SK-N-SH (cell line): Measurements from ENCODE around the gene LMO7. TPM values are rescaled to one million over a fixed set of nuclear protein-coding genes. Genes with fewer than 3 reads are reported as not detected.

Source experiments
- CTCF ChIA-PET: fragments of 300-600, 350-600 bp; formaldehyde crosslinking; extraction: SDS; loops from one replicate; lab custom pipeline; 2021; lab: Yijun Ruan, JAX
- POLR2A ChIA-PET: fragments of 350-600 bp; sonication (Branson Sonifier 250); formaldehyde crosslinking; extraction: SDS; loops from one replicate; lab custom pipeline; 2020; ENCODE audit warnings: antibody characterized with exemption, inconsistent platforms; lab: Yijun Ruan, JAX
- DNase-seq: peaks from one replicate; pipeline ENCODE4 v3.0.0; 2012
- H2AFZ ChIP-seq: fragments of 200-600 bp; sonication (generic); 2 replicates; pipeline ENCODE4 v1.8.1; 2016; ENCODE audit warnings: antibody characterized with exemption, mild to moderate bottlenecking, low read depth
- H3F3A ChIP-seq: fragments of 200-600 bp; sonication (generic); replicated peaks from 2 replicates; pipeline ENCODE3; 2016; ENCODE audit warnings: antibody characterized with exemption, mild to moderate bottlenecking; ENCODE audit not compliant: insufficient read depth
- H3K27ac ChIP-seq, 2 experiments: fragments of 200-500 bp in 1 of 2; fragments of 200-600 bp in 1 of 2; sonication (Bioruptor generic) in 1 of 2; sonication (generic), shearing (Covaris generic) in 1 of 2; 2 replicates each; pipeline versions ENCODE4 v1.5.1 to v1.6.1; 2014 to 2016; ENCODE audit warnings: low read depth in 2 of 2, inconsistent platforms in 1 of 2, low read length in 1 of 2, mild to moderate bottlenecking in 1 of 2, mixed read lengths in 1 of 2
- H3K27me3 ChIP-seq: fragments of 200-600 bp; sonication (generic), shearing (Covaris generic); 2 replicates; pipeline ENCODE4 v1.6.1; 2016; ENCODE audit warnings: mixed run types; ENCODE audit not compliant: insufficient read depth
- H3K36me3 ChIP-seq, 2 experiments: fragments of 200-500 bp in 1 of 2; fragments of 200-600 bp in 1 of 2; sonication (Bioruptor generic) in 1 of 2; sonication (generic) in 1 of 2; replicated peaks in 1 of 2; 2 replicates each; pipeline versions ENCODE3 to v1.5.1; 2014 to 2016; ENCODE audit warnings: low read length in 1 of 2, mild to moderate bottlenecking in 1 of 2; ENCODE audit not compliant: insufficient read depth in 2 of 2, control insufficient read depth in 1 of 2
- H3K4me1 ChIP-seq, 2 experiments: fragments of 200-500 bp in 1 of 2; fragments of 200-600 bp in 1 of 2; sonication (Bioruptor generic) in 1 of 2; sonication (generic), shearing (Covaris generic) in 1 of 2; 2 replicates each; pipeline versions ENCODE4 v1.5.1 to v1.6.1; 2014 to 2016; ENCODE audit warnings: low read depth in 1 of 2, low read length in 1 of 2, mixed run types in 1 of 2; ENCODE audit not compliant: insufficient read depth in 2 of 2, control insufficient read depth in 1 of 2
- H3K4me2 ChIP-seq: fragments of 200-600 bp; sonication (generic), shearing (Covaris generic); 2 replicates; pipeline ENCODE4 v1.6.1; 2017; ENCODE audit warnings: mixed run types
- H3K4me3 ChIP-seq, 2 experiments: fragments of 200-500 bp in 1 of 2; fragments of 200-600 bp in 1 of 2; sonication (Bioruptor generic) in 1 of 2; sonication (generic), shearing (Covaris generic) in 1 of 2; 2 replicates each; pipeline versions ENCODE4 v1.5.1 to v1.8.1; 2014 to 2016; ENCODE audit warnings: low read depth in 2 of 2, inconsistent platforms in 1 of 2, low read length in 1 of 2, mild to moderate bottlenecking in 1 of 2, mixed read lengths in 1 of 2, moderate library complexity in 1 of 2
- H3K79me2 ChIP-seq: fragments of 200-600 bp; sonication (generic); 2 replicates; pipeline ENCODE4 v1.8.1; 2017; ENCODE audit warnings: mild to moderate bottlenecking; ENCODE audit not compliant: insufficient read depth
- H3K9ac ChIP-seq: fragments of 200-600 bp; sonication (generic); 2 replicates; pipeline ENCODE4 v1.6.1; 2017; ENCODE audit warnings: mixed run types
- H3K9me2 ChIP-seq: fragments of 200-600 bp; sonication (generic); 2 replicates; pipeline ENCODE4 v1.6.1; 2017; ENCODE audit warnings: mixed run types
- H3K9me3 ChIP-seq: fragments of 200-600 bp; sonication (generic); 2 replicates; pipeline ENCODE4 v1.6.1; 2017; ENCODE audit warnings: mixed run types, mild to moderate bottlenecking, moderate library complexity
- H4K20me1 ChIP-seq: fragments of 200-600 bp; sonication (generic); 2 replicates; pipeline ENCODE4 v1.6.1; 2017; ENCODE audit warnings: mild to moderate bottlenecking, mixed run types; ENCODE audit not compliant: insufficient read depth
- CHD2 ChIP-seq: fragments of 150-350 bp; IDR thresholded peaks from 2 replicates; pipeline ENCODE4 v1.6.1; 2018; ENCODE audit warnings: low read length; ENCODE audit not compliant: partially characterized antibody
- EP300 ChIP-seq, 2 experiments: IDR thresholded peaks; 2 replicates each; pipeline versions ENCODE4 v1.4.0 to v1.6.1; 2012; ENCODE audit warnings: borderline replicate concordance in 1 of 2, low read depth in 1 of 2, low read length in 1 of 2
- FOSL2 ChIP-seq: IDR thresholded peaks from 2 replicates; pipeline ENCODE4 v1.4.0; 2012; ENCODE audit warnings: low read depth, mild to moderate bottlenecking, moderate library complexity, borderline replicate concordance
- FOXJ3 ChIP-seq: sonication (generic); formaldehyde crosslinking; IDR thresholded peaks from 2 replicates; pipeline ENCODE4 v1.5.1; 2020; ENCODE audit warnings: mild to moderate bottlenecking, missing genetic modification reagents
- NRF1 ChIP-seq: IDR thresholded peaks from 2 replicates; pipeline ENCODE4 v1.6.1; 2012; ENCODE audit warnings: low read depth, mild to moderate bottlenecking, low read length
- RAD21 ChIP-seq: IDR thresholded peaks from 2 replicates; pipeline ENCODE4 v1.6.1; 2012; ENCODE audit warnings: mild to moderate bottlenecking, low read length
- RCOR1 ChIP-seq: fragments of 150-350 bp; IDR thresholded peaks from 2 replicates; pipeline ENCODE4 v1.6.1; 2017; ENCODE audit warnings: antibody characterized with exemption, low read length
- RFX5 ChIP-seq: IDR thresholded peaks from 2 replicates; pipeline ENCODE4 v1.6.1; 2012; ENCODE audit warnings: mild to moderate bottlenecking, improper control_type of control experiment, low read length
- RXRA ChIP-seq: IDR thresholded peaks from 2 replicates; pipeline ENCODE4 v1.4.0; 2012; ENCODE audit warnings: low read depth, mild to moderate bottlenecking, borderline replicate concordance
- SIN3A ChIP-seq: IDR thresholded peaks from 2 replicates; pipeline ENCODE4 v1.6.1; 2012; ENCODE audit warnings: low read depth, mild to moderate bottlenecking, low read length, moderate library complexity, borderline replicate concordance
- YY1 ChIP-seq: IDR thresholded peaks from 2 replicates; pipeline ENCODE4 v1.4.0; 2012; ENCODE audit warnings: low read depth, mild to moderate bottlenecking
- WGBS: methylation state at CpG from one replicate; pipeline ENCODE4 v1.1.6; 2017; ENCODE audit warnings: low lambda C conversion rate; 5-methylcytosine and 5-hydroxymethylcytosine counted together
- polyA plus RNA-seq, 3 experiments: library from polyadenylated mRNA; depleted of rRNA; stranded (reverse); fragments of >200 nt; gene quantifications; 2 replicates each; pipeline ENCODE4 v1.2.3, GENCODE V29; 2012
- TF ChIP-seq, protein P1 (sequence below): IDR thresholded peaks from 2 replicates; pipeline ENCODE4 v1.4.0; 2012; ENCODE audit warnings: low read depth
- TF ChIP-seq, protein P2 (sequence below): IDR thresholded peaks from 2 replicates; pipeline ENCODE4 v1.4.0; 2012; ENCODE audit warnings: low read depth, borderline replicate concordance
- TF ChIP-seq, protein P3 (sequence below): fragments of 150-350 bp; IDR thresholded peaks from 2 replicates; pipeline ENCODE4 v1.6.1; 2016; ENCODE audit warnings: mild to moderate bottlenecking, low read depth, low read length
- TF ChIP-seq, protein P4 (sequence below): IDR thresholded peaks from 2 replicates; pipeline ENCODE4 v1.6.1; 2012; ENCODE audit warnings: mild to moderate bottlenecking, low read depth, low read length, moderate library complexity

LMO7 gene
- polyA plus RNA-seq, 1 of the 3 experiments (the other 2 are of a cell fraction) = 83.6 TPM

DNA sequence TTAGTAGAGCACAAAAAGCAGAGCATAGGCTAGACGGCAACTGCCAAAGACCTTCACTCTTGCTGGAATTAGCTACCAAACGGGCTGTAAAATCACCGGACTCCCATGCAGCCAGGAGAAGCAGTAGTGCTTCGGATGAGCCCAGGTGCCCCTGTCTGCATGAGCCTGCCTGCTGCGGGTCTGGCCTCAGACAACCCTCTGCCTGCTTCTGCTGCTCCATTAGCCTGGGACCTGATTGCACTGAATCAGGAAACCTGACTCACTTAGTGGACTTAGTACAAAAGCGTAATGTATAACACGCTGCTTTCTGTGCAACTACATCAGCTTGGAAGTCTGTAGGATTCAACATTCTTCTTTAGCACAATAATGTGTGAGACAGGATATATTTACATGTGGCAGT, 170.0 kb downstream of the LMO7 start (continued):
- TF ChIP-seq RFX5 (no peak), RXRA (no peak), RCOR1 (no peak), RAD21 (no peak), FOSL2 (no peak), EP300 (IDR thresholded peaks at IDR 0.05; ENCODE audit: borderline replicate concordance in 1 of 2, low read depth in 1 of 2, low read length in 1 of 2) (no peak), CHD2 (no peak), SIN3A (no peak)
- TF ChIP-seq, protein P1, sequence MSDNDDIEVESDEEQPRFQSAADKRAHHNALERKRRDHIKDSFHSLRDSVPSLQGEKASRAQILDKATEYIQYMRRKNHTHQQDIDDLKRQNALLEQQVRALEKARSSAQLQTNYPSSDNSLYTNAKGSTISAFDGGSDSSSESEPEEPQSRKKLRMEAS = no peak
- TF ChIP-seq, protein P2, sequence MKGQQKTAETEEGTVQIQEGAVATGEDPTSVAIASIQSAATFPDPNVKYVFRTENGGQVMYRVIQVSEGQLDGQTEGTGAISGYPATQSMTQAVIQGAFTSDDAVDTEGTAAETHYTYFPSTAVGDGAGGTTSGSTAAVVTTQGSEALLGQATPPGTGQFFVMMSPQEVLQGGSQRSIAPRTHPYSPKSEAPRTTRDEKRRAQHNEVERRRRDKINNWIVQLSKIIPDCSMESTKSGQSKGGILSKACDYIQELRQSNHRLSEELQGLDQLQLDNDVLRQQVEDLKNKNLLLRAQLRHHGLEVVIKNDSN = no peak

DNA sequence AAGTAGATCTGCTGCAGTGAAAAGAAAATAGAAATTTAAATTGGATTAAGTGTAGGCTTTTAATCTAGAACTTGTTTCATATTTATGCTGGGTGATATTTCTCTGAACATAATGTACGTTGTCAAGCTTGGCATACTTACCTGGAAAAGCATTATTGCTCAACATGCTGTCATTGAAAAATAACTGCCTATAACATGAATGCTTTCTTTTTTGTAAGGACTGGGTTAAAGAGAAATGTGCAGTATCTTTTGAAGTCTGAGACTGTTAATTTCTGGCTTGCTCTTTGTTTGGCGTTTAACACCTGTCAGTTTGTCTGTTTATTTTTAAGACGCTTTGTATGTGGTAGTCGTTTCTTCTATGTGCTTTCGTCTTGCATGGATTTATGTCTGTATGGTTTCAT, 175.2 kb downstream of the LMO7 start:
- no peak overlapping the region for H2AFZ ChIP-seq
- CTCF ChIA-PET = interaction anchor here (1.4 kb wide), 1 partner anchor 59 kb away, joined by 3 read pairs; no protein-coding TSS in a partner anchor
- peaks cover 17% of the 10 kb centered on the region for H3F3A ChIP-seq
- TF ChIP-seq, protein P1 = no peak
- TF ChIP-seq FOXJ3 (CRISPR knock-in tag) = no peak
- TF ChIP-seq, protein P3, sequence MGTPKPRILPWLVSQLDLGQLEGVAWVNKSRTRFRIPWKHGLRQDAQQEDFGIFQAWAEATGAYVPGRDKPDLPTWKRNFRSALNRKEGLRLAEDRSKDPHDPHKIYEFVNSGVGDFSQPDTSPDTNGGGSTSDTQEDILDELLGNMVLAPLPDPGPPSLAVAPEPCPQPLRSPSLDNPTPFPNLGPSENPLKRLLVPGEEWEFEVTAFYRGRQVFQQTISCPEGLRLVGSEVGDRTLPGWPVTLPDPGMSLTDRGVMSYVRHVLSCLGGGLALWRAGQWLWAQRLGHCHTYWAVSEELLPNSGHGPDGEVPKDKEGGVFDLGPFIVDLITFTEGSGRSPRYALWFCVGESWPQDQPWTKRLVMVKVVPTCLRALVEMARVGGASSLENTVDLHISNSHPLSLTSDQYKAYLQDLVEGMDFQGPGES = no peak
- TF ChIP-seq, all 33 proteins: peak for 0
- H3K27me3 ChIP-seq = no peaks in the 10 kb centered on the region
- peaks cover 13 to 15% of the 10 kb centered on the region in 2 experiments; a peak in 3 of 4 replicates for H3K4me1 ChIP-seq
- H3K79me2 ChIP-seq = peaks cover 99% of the 10 kb centered on the region
- H3K4me2 ChIP-seq = no peak overlapping the region
- no peak for DNase-seq
- POLR2A ChIA-PET = no interaction called here
- no peak overlapping the region for H3K4me3 ChIP-seq
- H3K9me3 ChIP-seq = no peaks in the 10 kb centered on the region
- H3K9ac ChIP-seq = no peak overlapping the region
- peaks cover 11 to 49% of the 10 kb centered on the region in 2 experiments for H3K36me3 ChIP-seq
- 95% methylated on average over 5 of the region's 5 CpGs for WGBS
- no peak overlapping the region for H3K27ac ChIP-seq
- no peaks in the 10 kb centered on the region for H3K9me2 ChIP-seq
- peaks cover 85% of the 10 kb centered on the region for H4K20me1 ChIP-seq

DNA sequence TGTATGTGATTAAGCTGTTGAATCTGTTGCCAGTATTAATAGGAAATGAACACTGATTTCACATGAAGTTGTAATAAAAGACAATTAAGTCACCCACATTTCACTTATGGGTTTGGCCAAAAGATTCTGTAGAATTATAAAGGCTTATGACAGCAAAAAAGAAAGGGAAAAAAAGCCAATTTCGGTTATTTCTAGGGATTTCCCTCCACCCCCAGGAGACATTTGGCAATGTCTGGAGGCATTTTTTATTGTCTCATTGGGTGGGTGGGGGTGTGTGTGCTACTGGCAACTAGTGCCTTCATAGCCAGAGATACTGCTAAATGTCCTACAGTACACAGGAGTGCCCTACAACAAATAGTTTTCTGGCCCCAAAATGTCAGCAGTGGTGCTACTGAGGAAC, 175.7 kb downstream of the LMO7 start:
- Histone ChIP-seq H4K20me1 (peaks cover 85% of the 10 kb centered on the region), H3K4me2 (no peak overlapping the region), H3K79me2 (peaks cover 99% of the 10 kb centered on the region), H2AFZ (no peak overlapping the region), H3K4me3 (no peak overlapping the region), H3K9ac (no peak overlapping the region), H3K27ac (peak overlapping the region in 1 of 2 experiments; percentile 26; a peak in 1 of 4 replicates), H3K4me1 (peaks cover 13 to 15% of the 10 kb centered on the region in 2 experiments; a peak in 3 of 4 replicates), H3K9me3 (no peaks in the 10 kb centered on the region), H3K9me2 (no peaks in the 10 kb centered on the region), H3K36me3 (peaks cover 9 to 49% of the 10 kb centered on the region in 2 experiments), H3K27me3 (no peaks in the 10 kb centered on the region), H3F3A (peaks cover 18% of the 10 kb centered on the region)
- whole genome bisulfite sequencing = 84% methylated on average over 1 of the region's 1 CpG
- DNase-seq = no peak
- POLR2A ChIA-PET = no interaction called here
- CTCF ChIA-PET = interaction anchor here (1.4 kb wide), 1 partner anchor 58 kb away, joined by 3 read pairs; no protein-coding TSS in a partner anchor
- TF ChIP-seq, protein P1 = no peak
- TF ChIP-seq RCOR1 (no peak), YY1 (no peak), CHD2 (no peak), NRF1 (no peak)
- TF ChIP-seq, protein P4, sequence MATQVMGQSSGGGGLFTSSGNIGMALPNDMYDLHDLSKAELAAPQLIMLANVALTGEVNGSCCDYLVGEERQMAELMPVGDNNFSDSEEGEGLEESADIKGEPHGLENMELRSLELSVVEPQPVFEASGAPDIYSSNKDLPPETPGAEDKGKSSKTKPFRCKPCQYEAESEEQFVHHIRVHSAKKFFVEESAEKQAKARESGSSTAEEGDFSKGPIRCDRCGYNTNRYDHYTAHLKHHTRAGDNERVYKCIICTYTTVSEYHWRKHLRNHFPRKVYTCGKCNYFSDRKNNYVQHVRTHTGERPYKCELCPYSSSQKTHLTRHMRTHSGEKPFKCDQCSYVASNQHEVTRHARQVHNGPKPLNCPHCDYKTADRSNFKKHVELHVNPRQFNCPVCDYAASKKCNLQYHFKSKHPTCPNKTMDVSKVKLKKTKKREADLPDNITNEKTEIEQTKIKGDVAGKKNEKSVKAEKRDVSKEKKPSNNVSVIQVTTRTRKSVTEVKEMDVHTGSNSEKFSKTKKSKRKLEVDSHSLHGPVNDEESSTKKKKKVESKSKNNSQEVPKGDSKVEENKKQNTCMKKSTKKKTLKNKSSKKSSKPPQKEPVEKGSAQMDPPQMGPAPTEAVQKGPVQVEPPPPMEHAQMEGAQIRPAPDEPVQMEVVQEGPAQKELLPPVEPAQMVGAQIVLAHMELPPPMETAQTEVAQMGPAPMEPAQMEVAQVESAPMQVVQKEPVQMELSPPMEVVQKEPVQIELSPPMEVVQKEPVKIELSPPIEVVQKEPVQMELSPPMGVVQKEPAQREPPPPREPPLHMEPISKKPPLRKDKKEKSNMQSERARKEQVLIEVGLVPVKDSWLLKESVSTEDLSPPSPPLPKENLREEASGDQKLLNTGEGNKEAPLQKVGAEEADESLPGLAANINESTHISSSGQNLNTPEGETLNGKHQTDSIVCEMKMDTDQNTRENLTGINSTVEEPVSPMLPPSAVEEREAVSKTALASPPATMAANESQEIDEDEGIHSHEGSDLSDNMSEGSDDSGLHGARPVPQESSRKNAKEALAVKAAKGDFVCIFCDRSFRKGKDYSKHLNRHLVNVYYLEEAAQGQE = no peak
- TF ChIP-seq, protein P2 = no peak
